GM23248 (cell line): ENCODE data around the gene CCDC80.

Source experiments
- EZH2 ChIP-seq: fragments of 200-600 bp; sonication (generic); IDR thresholded peaks from 2 replicates; pipeline ENCODE4 v1.6.1; 2018; ENCODE audit warnings: antibody characterized with exemption, mild to moderate bottlenecking; ENCODE audit not compliant: insufficient read depth, poor library complexity, severe bottlenecking
- EZH2phosphoT487 ChIP-seq: fragments of 200-600 bp; sonication (generic); IDR thresholded peaks from 2 replicates; pipeline ENCODE4 v1.6.1; 2018; ENCODE audit warnings: antibody characterized with exemption, moderate library complexity, mild to moderate bottlenecking, low read depth; ENCODE audit not compliant: insufficient read depth

DNA sequence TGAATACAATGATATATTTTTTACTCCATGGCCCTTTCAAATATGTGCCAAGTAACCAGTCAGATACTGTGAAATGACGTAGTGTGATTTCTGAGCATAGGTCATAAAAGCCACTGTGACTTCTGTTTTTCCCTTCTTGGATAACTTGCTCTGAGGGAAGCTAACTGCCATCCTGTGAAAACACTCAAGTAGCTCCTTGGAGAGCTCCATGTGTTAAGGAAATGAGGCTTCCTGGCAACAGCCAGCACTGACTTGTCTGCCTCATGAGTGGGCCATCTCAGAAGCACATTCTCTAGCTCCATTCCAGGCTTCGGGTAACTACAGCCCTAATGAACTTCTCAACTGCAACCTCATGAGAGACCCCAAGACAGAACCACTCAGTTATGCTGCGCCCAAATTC, 9.5 kb upstream of the CCDC80 start:
- TF ChIP-seq EZH2 (no peak), EZH2phosphoT487 (no peak)
